Trophoblast cell (in vitro differentiated cells and primary cell): ENCODE data around the gene NBEAL2.

ENCODE experiments used
- DNase-seq, 2 donors: peaks; one replicate each; pipeline ENCODE4 v3.0.0-alpha.2; 2016
- H2AFZ ChIP-seq: 2 replicates; pipeline ENCODE4 v1.6.1; 2013; ENCODE audit warnings: low read length, moderate library complexity, mild to moderate bottlenecking; ENCODE audit not compliant: insufficient read depth, poor library complexity
- H2AK5ac ChIP-seq: 2 replicates; pipeline ENCODE4 v1.6.1; 2013; ENCODE audit warnings: mild to moderate bottlenecking, low read length
- H2BK120ac ChIP-seq: 2 replicates; pipeline ENCODE4 v1.6.1; 2013; ENCODE audit warnings: low read length, mild to moderate bottlenecking, moderate library complexity; ENCODE audit not compliant: insufficient read depth, poor library complexity
- H2BK12ac ChIP-seq: 2 replicates; pipeline ENCODE4 v1.6.1; 2013; ENCODE audit warnings: mild to moderate bottlenecking, low read length, moderate library complexity
- H2BK5ac ChIP-seq: 2 replicates; pipeline ENCODE4 v1.6.1; 2013; ENCODE audit warnings: low read length, low read depth, moderate library complexity, mild to moderate bottlenecking; ENCODE audit not compliant: poor library complexity
- H3K14ac ChIP-seq: 2 replicates; pipeline ENCODE4 v1.6.1; 2013; ENCODE audit warnings: mild to moderate bottlenecking, low read length
- H3K18ac ChIP-seq: 2 replicates; pipeline ENCODE4 v1.6.1; 2013; ENCODE audit warnings: mild to moderate bottlenecking, low read length
- H3K23ac ChIP-seq: 2 replicates; pipeline ENCODE4 v1.6.1; 2013; ENCODE audit warnings: low read length
- H3K27ac ChIP-seq: 2 replicates; pipeline ENCODE4 v1.5.1; 2013; ENCODE audit warnings: low read depth, mild to moderate bottlenecking, inconsistent platforms, low read length, moderate library complexity
- H3K27me3 ChIP-seq: 2 replicates; pipeline ENCODE4 v1.6.1; 2013; ENCODE audit warnings: inconsistent platforms, mild to moderate bottlenecking, low read length, moderate library complexity; ENCODE audit not compliant: insufficient read depth
- H3K36me3 ChIP-seq, 2 experiments: 1 replicate in 1 of 2; 2 replicates in 1 of 2; pipeline ENCODE4 v1.6.1; 2013; ENCODE audit warnings: low read length in 2 of 2, mild to moderate bottlenecking in 2 of 2, moderate library complexity in 1 of 2; ENCODE audit not compliant: insufficient read depth in 2 of 2, control insufficient read depth in 1 of 2
- H3K4ac ChIP-seq: 2 replicates; pipeline ENCODE4 v1.6.1; 2013; ENCODE audit warnings: low read depth, mild to moderate bottlenecking, low read length, moderate library complexity
- H3K4me1 ChIP-seq, 2 experiments: 1 replicate in 1 of 2; 2 replicates in 1 of 2; pipeline ENCODE4 v1.6.1; 2013; ENCODE audit warnings: low read length in 2 of 2, mild to moderate bottlenecking in 2 of 2, moderate library complexity in 1 of 2; ENCODE audit not compliant: insufficient read depth in 2 of 2, control insufficient read depth in 1 of 2
- H3K4me2 ChIP-seq: 2 replicates; pipeline ENCODE4 v1.6.1; 2013; ENCODE audit warnings: inconsistent platforms, mild to moderate bottlenecking, low read length, moderate library complexity
- H3K4me3 ChIP-seq: 2 replicates; pipeline ENCODE4 v1.5.1; 2013; ENCODE audit warnings: mild to moderate bottlenecking, low read depth, low read length, inconsistent platforms
- H3K79me1 ChIP-seq: one replicate; pipeline ENCODE4 v1.6.1; 2013; ENCODE audit warnings: low read length
- H3K79me2 ChIP-seq: 2 replicates; pipeline ENCODE4 v1.6.1; 2013; ENCODE audit warnings: low read length, mild to moderate bottlenecking; ENCODE audit not compliant: control insufficient read depth, insufficient read depth, poor library complexity
- H3K9ac ChIP-seq: 2 replicates; pipeline ENCODE4 v1.6.1; 2013; ENCODE audit warnings: mild to moderate bottlenecking, low read length
- H3K9me3 ChIP-seq: 2 replicates; pipeline ENCODE4 v1.6.1; 2013; ENCODE audit warnings: low read depth, mild to moderate bottlenecking, control low read depth, inconsistent platforms, low read length; ENCODE audit not compliant: insufficient read depth
- H4K12ac ChIP-seq: 2 replicates; pipeline ENCODE4 v1.6.1; 2013; ENCODE audit warnings: low read depth, mild to moderate bottlenecking, low read length, moderate library complexity
- H4K8ac ChIP-seq: 2 replicates; pipeline ENCODE4 v1.6.1; 2013; ENCODE audit warnings: low read depth, mild to moderate bottlenecking, low read length, moderate library complexity
- H4K91ac ChIP-seq: one replicate; pipeline ENCODE4 v1.6.1; 2013; ENCODE audit warnings: low read depth, mild to moderate bottlenecking, low read length, moderate library complexity
- WGBS: extraction: QIAGEN DNeasy Blood & Tissue Kit; methylation state at CpG from one replicate; pipeline ENCODE4 v1.1.7; 2013; ENCODE audit warnings: missing lambda C conversion rate; ENCODE audit not compliant: insufficient read length, insufficient coverage; ENCODE audit errors: extremely low coverage; 5-methylcytosine and 5-hydroxymethylcytosine counted together

NBEAL2 gene

DNA sequence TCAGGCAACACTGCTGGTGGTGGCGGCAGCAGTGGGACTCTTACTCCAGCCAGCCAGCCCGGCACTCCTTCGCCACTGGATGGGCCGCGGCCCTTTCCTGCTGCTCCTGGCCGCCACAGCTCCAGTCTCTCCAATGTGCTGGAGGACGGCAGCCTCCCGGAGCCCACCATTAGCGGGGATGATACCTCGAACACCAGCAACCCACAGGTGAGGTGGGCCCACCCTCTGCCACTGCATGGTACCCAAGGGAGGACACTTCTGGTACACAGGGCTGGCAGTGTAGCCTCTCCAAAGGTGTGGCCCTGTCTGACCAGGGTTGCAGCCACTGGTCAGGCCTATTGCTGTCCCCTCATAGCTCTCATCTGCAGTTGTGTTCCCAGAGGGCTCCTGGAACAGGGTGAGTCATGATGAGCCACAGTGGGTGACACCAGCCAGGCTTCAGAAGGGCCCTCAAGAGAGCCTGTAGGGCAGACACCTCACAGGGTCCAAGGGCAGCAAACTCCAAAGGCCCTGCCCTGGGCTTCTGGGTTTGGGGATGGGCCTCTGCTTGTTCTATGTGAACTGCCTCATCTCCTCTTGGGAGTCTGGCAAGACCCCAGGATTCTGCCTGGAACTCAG is 20.8 kb downstream of the NBEAL2 start:
- H3K18ac ChIP-seq: no peak overlapping the region
- H3K23ac ChIP-seq: no peak overlapping the region
- no peak overlapping the region for H2BK5ac ChIP-seq
- H3K27ac ChIP-seq: no peak overlapping the region
- H3K36me3 ChIP-seq: peaks cover 63% of the 10 kb centered on the region in 2 experiments
- H3K4me2 ChIP-seq: no peak overlapping the region
- no peaks in the 10 kb centered on the region for H3K79me1 ChIP-seq
- no peak overlapping the region for H3K9ac ChIP-seq
- H3K9me3 ChIP-seq: peaks cover 3% of the 10 kb centered on the region
- no peak for DNase-seq
- no peak overlapping the region for H3K4me3 ChIP-seq
- H3K4ac ChIP-seq: no peak overlapping the region
- no peak overlapping the region for H2AK5ac ChIP-seq
- H2BK12ac ChIP-seq: no peak overlapping the region
- no peak overlapping the region for H3K14ac ChIP-seq
- no peaks in the 10 kb centered on the region for H3K79me2 ChIP-seq
- H2AFZ ChIP-seq: no peak overlapping the region
- no CpG with 5 or more reads among the region's 10 CpGs for WGBS
- no peak overlapping the region for H2BK120ac ChIP-seq
- no peaks in the 10 kb centered on the region for H3K27me3 ChIP-seq
- no peak overlapping the region for H4K8ac ChIP-seq
- no peak overlapping the region for H4K91ac ChIP-seq
- H4K12ac ChIP-seq: no peak overlapping the region
- H3K4me1 ChIP-seq: peaks cover 0 to 2% of the 10 kb centered on the region in 2 experiments

DNA sequence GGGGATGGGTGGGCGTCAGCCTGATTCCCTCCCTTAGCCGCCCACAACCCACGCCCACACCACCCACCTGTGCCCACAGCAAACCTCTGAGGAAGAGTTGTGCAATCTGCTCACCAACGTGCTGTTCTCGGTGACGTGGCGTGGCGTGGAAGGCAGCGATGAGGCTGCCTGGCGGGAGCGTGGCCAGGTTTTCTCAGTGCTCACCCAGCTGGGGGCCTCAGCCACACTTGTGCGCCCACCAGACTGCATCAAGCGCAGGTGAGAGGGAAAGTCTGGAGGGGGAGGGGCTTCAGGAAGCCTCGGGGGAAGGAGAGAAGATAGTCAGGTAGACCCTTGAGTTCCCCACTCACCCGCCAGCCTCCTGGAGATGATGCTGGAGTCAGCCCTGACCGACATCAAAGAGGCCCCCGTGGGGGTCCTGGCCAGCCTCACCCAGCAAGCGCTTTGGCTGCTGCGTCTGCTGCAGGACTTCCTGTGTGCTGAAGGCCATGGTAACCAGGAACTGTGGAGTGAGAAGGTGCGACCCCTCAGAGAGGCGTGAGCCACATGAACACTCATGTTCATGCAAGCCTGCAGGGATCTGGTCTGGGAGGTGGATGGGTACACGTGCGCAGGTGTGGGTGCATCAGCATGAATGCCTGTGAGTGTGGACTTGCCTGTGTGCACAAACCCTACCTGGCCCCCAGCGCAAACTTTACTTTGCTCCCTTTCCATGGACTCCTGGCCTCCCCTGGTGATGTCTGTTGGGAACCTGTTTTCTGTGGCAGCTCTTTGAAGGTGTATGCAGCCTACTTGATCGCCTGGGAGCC is 21.7 kb downstream of the NBEAL2 start:
- Histone ChIP-seq H3K9me3 (peaks cover 3% of the 10 kb centered on the region), H2AK5ac (no peak overlapping the region), H3K79me2 (no peaks in the 10 kb centered on the region), H2BK5ac (no peak overlapping the region), H3K18ac (no peak overlapping the region), H2BK120ac (no peak overlapping the region), H4K12ac (no peak overlapping the region), H4K8ac (no peak overlapping the region), H3K4me2 (no peak overlapping the region), H2BK12ac (no peak overlapping the region), H3K23ac (no peak overlapping the region), H3K36me3 (peaks cover 65% of the 10 kb centered on the region in 2 experiments), H3K9ac (no peak overlapping the region), H3K14ac (no peak overlapping the region), H3K27ac (no peak overlapping the region), H4K91ac (no peak overlapping the region), H3K27me3 (no peaks in the 10 kb centered on the region), H3K4ac (no peak overlapping the region), H3K79me1 (no peaks in the 10 kb centered on the region), H2AFZ (no peak overlapping the region), H3K4me3 (no peak overlapping the region), H3K4me1 (peaks cover 0 to 2% of the 10 kb centered on the region in 2 experiments)
- WGBS: no CpG with 5 or more reads among the region's 25 CpGs
- no peak for DNase-seq

DNA sequence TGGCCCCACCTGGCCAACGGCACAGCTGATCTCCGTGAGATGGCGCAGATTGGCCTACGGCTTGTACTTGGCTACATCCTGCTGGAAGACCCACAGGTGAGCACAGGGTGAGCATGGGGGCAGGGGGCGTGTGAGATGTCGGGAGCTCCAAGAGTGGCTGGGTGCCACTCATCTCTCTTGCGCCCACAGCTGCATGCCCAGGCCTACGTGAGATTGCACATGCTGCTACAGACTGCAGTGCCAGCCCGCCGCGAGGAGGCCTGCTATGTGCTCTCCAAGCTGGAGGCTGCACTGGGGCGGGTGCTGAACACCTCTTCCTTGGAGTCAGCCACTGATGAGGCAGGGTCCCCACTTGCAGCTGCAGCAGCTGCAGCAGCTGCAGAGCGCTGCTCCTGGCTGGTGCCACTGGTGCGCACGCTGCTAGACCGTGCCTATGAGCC is 22.3 kb downstream of the NBEAL2 start:
- no peak overlapping the region for H3K4me2 ChIP-seq
- H3K4me3 ChIP-seq: no peak overlapping the region
- WGBS: no CpG with 5 or more reads among the region's 16 CpGs
- no peak for DNase-seq
- no peak overlapping the region for H3K18ac ChIP-seq
- H3K27me3 ChIP-seq: no peaks in the 10 kb centered on the region
- no peak overlapping the region for H2BK12ac ChIP-seq
- no peak overlapping the region for H4K12ac ChIP-seq
- H2BK5ac ChIP-seq: no peak overlapping the region
- peaks cover 0 to 2% of the 10 kb centered on the region in 2 experiments for H3K4me1 ChIP-seq
- H3K27ac ChIP-seq: no peak overlapping the region
- H3K79me1 ChIP-seq: no peaks in the 10 kb centered on the region
- H3K23ac ChIP-seq: no peak overlapping the region
- H3K36me3 ChIP-seq: peaks cover 70 to 71% of the 10 kb centered on the region in 2 experiments
- no peak overlapping the region for H4K91ac ChIP-seq
- H2BK120ac ChIP-seq: no peak overlapping the region
- no peak overlapping the region for H2AFZ ChIP-seq
- H3K9me3 ChIP-seq: peaks cover 3% of the 10 kb centered on the region
- H3K4ac ChIP-seq: no peak overlapping the region
- no peak overlapping the region for H3K9ac ChIP-seq
- H3K14ac ChIP-seq: no peak overlapping the region
- no peak overlapping the region for H4K8ac ChIP-seq
- H3K79me2 ChIP-seq: no peaks in the 10 kb centered on the region
- no peak overlapping the region for H2AK5ac ChIP-seq

DNA sequence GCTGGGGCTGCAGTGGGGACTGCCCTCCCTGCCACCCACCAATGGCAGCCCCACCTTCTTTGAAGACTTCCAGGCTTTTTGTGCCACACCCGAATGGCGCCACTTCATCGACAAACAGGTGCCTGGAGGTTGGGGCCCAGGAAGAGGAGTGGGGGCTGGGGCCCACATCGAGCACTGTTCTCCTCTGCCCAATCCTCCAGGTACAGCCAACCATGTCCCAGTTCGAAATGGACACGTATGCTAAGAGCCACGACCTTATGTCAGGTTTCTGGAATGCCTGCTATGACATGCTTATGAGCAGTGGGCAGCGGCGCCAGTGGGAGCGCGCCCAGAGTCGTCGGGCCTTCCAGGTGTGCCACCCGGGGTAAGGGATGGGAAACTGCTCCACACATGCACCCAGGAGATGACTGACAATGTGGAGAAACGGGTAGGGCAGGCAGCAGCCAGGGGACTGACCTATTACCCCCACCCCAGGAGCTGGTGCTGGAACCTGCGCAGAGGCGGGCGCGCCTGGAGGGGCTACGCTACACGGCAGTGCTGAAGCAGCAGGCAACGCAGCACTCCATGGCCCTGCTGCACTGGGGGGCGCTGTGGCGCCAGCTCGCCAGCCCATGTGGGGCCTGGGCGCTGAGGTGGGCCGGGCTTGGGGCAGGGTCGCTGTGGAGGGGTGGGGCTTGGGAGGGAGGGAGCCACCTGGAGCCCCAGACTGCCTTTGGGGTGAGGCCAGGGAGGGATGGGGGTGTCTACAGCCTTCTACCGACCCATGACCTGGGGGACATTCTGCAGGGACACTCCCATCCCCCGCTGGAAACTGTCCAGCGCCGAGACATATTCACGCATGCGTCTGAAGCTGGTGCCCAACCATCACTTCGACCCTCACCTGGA is 22.9 kb downstream of the NBEAL2 start:
- H4K8ac ChIP-seq: no peak overlapping the region
- H3K9ac ChIP-seq: no peak overlapping the region
- no peak overlapping the region for H2BK5ac ChIP-seq
- no peak overlapping the region for H2BK120ac ChIP-seq
- no peaks in the 10 kb centered on the region for H3K27me3 ChIP-seq
- no peaks in the 10 kb centered on the region for H3K79me1 ChIP-seq
- no peak overlapping the region for H3K4ac ChIP-seq
- H4K91ac ChIP-seq: no peak overlapping the region
- no peak overlapping the region for H3K18ac ChIP-seq
- H3K36me3 ChIP-seq: peaks cover 75 to 78% of the 10 kb centered on the region in 2 experiments
- no CpG with 5 or more reads among the region's 35 CpGs for WGBS
- H2AFZ ChIP-seq: no peak overlapping the region
- no peaks in the 10 kb centered on the region for H3K79me2 ChIP-seq
- H2BK12ac ChIP-seq: no peak overlapping the region
- no peak overlapping the region for H3K14ac ChIP-seq
- H3K4me3 ChIP-seq: no peak overlapping the region
- no peak overlapping the region for H3K27ac ChIP-seq
- H3K4me1 ChIP-seq: peaks cover 0 to 2% of the 10 kb centered on the region in 2 experiments
- no peak overlapping the region for H3K23ac ChIP-seq
- peaks cover 3% of the 10 kb centered on the region for H3K9me3 ChIP-seq
- peak in 1 of 2 donors; percentile 44 for DNase-seq
- H3K4me2 ChIP-seq: no peak overlapping the region
- no peak overlapping the region for H4K12ac ChIP-seq
- no peak overlapping the region for H2AK5ac ChIP-seq
